Trophoblast cell (in vitro differentiated cells and primary cell): ENCODE data around the gene TSPAN2.

Source experiments
- DNase-seq, 2 donors: peaks; one replicate each; pipeline ENCODE4 v3.0.0-alpha.2; 2016
- H2AFZ ChIP-seq: 2 replicates; pipeline ENCODE4 v1.6.1; 2013; ENCODE audit warnings: low read length, moderate library complexity, mild to moderate bottlenecking; ENCODE audit not compliant: insufficient read depth, poor library complexity
- H2AK5ac ChIP-seq: 2 replicates; pipeline ENCODE4 v1.6.1; 2013; ENCODE audit warnings: mild to moderate bottlenecking, low read length
- H2BK120ac ChIP-seq: 2 replicates; pipeline ENCODE4 v1.6.1; 2013; ENCODE audit warnings: low read length, mild to moderate bottlenecking, moderate library complexity; ENCODE audit not compliant: insufficient read depth, poor library complexity
- H2BK12ac ChIP-seq: 2 replicates; pipeline ENCODE4 v1.6.1; 2013; ENCODE audit warnings: mild to moderate bottlenecking, low read length, moderate library complexity
- H2BK5ac ChIP-seq: 2 replicates; pipeline ENCODE4 v1.6.1; 2013; ENCODE audit warnings: low read length, low read depth, moderate library complexity, mild to moderate bottlenecking; ENCODE audit not compliant: poor library complexity
- H3K14ac ChIP-seq: 2 replicates; pipeline ENCODE4 v1.6.1; 2013; ENCODE audit warnings: mild to moderate bottlenecking, low read length
- H3K18ac ChIP-seq: 2 replicates; pipeline ENCODE4 v1.6.1; 2013; ENCODE audit warnings: mild to moderate bottlenecking, low read length
- H3K23ac ChIP-seq: 2 replicates; pipeline ENCODE4 v1.6.1; 2013; ENCODE audit warnings: low read length
- H3K27ac ChIP-seq: 2 replicates; pipeline ENCODE4 v1.5.1; 2013; ENCODE audit warnings: low read depth, mild to moderate bottlenecking, inconsistent platforms, low read length, moderate library complexity
- H3K27me3 ChIP-seq: 2 replicates; pipeline ENCODE4 v1.6.1; 2013; ENCODE audit warnings: inconsistent platforms, mild to moderate bottlenecking, low read length, moderate library complexity; ENCODE audit not compliant: insufficient read depth
- H3K36me3 ChIP-seq, 2 experiments: 1 replicate in 1 of 2; 2 replicates in 1 of 2; pipeline ENCODE4 v1.6.1; 2013; ENCODE audit warnings: low read length in 2 of 2, mild to moderate bottlenecking in 2 of 2, moderate library complexity in 1 of 2; ENCODE audit not compliant: insufficient read depth in 2 of 2, control insufficient read depth in 1 of 2
- H3K4ac ChIP-seq: 2 replicates; pipeline ENCODE4 v1.6.1; 2013; ENCODE audit warnings: low read depth, mild to moderate bottlenecking, low read length, moderate library complexity
- H3K4me1 ChIP-seq, 2 experiments: 1 replicate in 1 of 2; 2 replicates in 1 of 2; pipeline ENCODE4 v1.6.1; 2013; ENCODE audit warnings: low read length in 2 of 2, mild to moderate bottlenecking in 2 of 2, moderate library complexity in 1 of 2; ENCODE audit not compliant: insufficient read depth in 2 of 2, control insufficient read depth in 1 of 2
- H3K4me2 ChIP-seq: 2 replicates; pipeline ENCODE4 v1.6.1; 2013; ENCODE audit warnings: inconsistent platforms, mild to moderate bottlenecking, low read length, moderate library complexity
- H3K4me3 ChIP-seq: 2 replicates; pipeline ENCODE4 v1.5.1; 2013; ENCODE audit warnings: mild to moderate bottlenecking, low read depth, low read length, inconsistent platforms
- H3K79me1 ChIP-seq: one replicate; pipeline ENCODE4 v1.6.1; 2013; ENCODE audit warnings: low read length
- H3K79me2 ChIP-seq: 2 replicates; pipeline ENCODE4 v1.6.1; 2013; ENCODE audit warnings: low read length, mild to moderate bottlenecking; ENCODE audit not compliant: control insufficient read depth, insufficient read depth, poor library complexity
- H3K9ac ChIP-seq: 2 replicates; pipeline ENCODE4 v1.6.1; 2013; ENCODE audit warnings: mild to moderate bottlenecking, low read length
- H3K9me3 ChIP-seq: 2 replicates; pipeline ENCODE4 v1.6.1; 2013; ENCODE audit warnings: low read depth, mild to moderate bottlenecking, control low read depth, inconsistent platforms, low read length; ENCODE audit not compliant: insufficient read depth
- H4K12ac ChIP-seq: 2 replicates; pipeline ENCODE4 v1.6.1; 2013; ENCODE audit warnings: low read depth, mild to moderate bottlenecking, low read length, moderate library complexity
- H4K8ac ChIP-seq: 2 replicates; pipeline ENCODE4 v1.6.1; 2013; ENCODE audit warnings: low read depth, mild to moderate bottlenecking, low read length, moderate library complexity
- H4K91ac ChIP-seq: one replicate; pipeline ENCODE4 v1.6.1; 2013; ENCODE audit warnings: low read depth, mild to moderate bottlenecking, low read length, moderate library complexity
- WGBS: extraction: QIAGEN DNeasy Blood & Tissue Kit; methylation state at CpG from one replicate; pipeline ENCODE4 v1.1.7; 2013; ENCODE audit warnings: missing lambda C conversion rate; ENCODE audit not compliant: insufficient read length, insufficient coverage; ENCODE audit errors: extremely low coverage; 5-methylcytosine and 5-hydroxymethylcytosine counted together

TSPAN2 gene

DNA sequence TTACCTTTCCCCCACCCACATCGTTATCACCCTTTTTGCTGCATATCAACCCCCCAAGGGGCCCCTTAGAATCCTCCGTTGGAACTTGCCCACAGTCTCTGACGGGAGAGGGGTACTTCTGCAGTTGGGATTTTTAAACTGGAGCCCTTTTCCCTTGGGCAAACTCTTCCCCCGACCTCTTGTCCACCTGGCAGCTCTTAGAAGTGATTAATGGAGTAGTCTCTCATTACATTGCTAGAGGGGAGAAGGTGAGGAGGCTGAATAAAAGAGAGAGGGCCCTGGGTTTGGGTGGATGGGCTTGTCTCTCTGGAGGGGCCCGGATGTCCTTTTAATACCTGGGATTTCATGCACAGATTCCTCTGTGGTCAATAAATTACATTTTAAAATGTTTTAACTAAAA is 27.2 kb upstream of the TSPAN2 start:
- Histone ChIP-seq H3K4me1 (peaks cover 14 to 25% of the 10 kb centered on the region in 2 experiments), H3K18ac (no peak overlapping the region), H3K27me3 (no peaks in the 10 kb centered on the region), H3K14ac (no peak overlapping the region), H3K79me1 (peaks cover 14% of the 10 kb centered on the region), H3K9ac (no peak overlapping the region), H2AK5ac (no peak overlapping the region), H4K91ac (peak overlapping the region; percentile 32), H3K4ac (no peak overlapping the region), H2AFZ (no peak overlapping the region), H3K23ac (no peak overlapping the region), H4K12ac (no peak overlapping the region), H3K36me3 (no peaks in the 10 kb centered on the region), H2BK120ac (peak overlapping the region; percentile 25), H2BK12ac (no peak overlapping the region), H3K27ac (peak overlapping the region; percentile 18), H3K4me2 (no peak overlapping the region), H4K8ac (no peak overlapping the region), H2BK5ac (no peak overlapping the region), H3K9me3 (peaks cover 5% of the 10 kb centered on the region), H3K4me3 (no peak overlapping the region), H3K79me2 (no peaks in the 10 kb centered on the region)
- no peak for DNase-seq
- no CpG with 5 or more reads among the region's 5 CpGs for WGBS

DNA sequence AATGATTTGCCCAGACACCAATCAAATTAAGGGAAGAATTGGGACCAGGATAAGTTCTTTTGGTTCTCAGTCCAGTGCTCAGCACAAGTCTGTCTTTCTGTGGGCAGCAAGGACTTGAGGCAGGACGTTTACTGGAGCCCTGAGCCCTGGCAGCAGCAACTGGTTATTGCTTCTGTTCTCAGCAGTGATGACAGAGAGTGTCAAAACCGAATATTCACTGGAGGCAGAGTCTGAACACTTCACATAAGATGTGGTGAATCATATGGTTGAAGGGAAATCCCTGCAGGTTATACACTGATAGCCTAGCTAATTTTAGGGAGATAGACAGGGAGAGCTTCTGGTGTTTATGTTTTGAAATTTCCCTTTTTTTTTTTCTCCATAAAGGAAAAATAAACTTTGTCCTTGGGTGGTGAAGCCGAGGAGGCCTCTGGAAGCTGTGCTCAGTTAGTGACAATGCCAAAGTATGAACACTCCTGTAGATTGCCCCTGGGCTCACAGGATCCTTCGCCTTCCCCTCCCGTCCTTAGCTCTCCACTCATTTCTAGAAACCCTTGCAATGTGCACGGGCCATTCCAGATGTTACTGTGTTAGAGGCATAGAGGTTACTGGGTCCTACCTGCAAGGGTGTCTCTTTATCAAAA is 26.3 kb upstream of the TSPAN2 start:
- WGBS, result no CpG with 5 or more reads among the region's 6 CpGs
- Histone ChIP-seq H3K14ac (no peak overlapping the region), H4K91ac (peak overlapping the region; percentile 86), H2BK5ac (no peak overlapping the region), H3K27ac (no peak overlapping the region), H2AK5ac (no peak overlapping the region), H3K4me3 (no peak overlapping the region), H3K9me3 (peaks cover 5% of the 10 kb centered on the region), H3K4me2 (no peak overlapping the region), H3K23ac (no peak overlapping the region), H2BK12ac (peak overlapping the region; percentile 33), H3K27me3 (no peaks in the 10 kb centered on the region), H2BK120ac (no peak overlapping the region), H3K79me1 (peaks cover 14% of the 10 kb centered on the region), H4K8ac (no peak overlapping the region), H3K4ac (no peak overlapping the region), H3K4me1 (peaks cover 14 to 25% of the 10 kb centered on the region in 2 experiments), H3K79me2 (no peaks in the 10 kb centered on the region), H2AFZ (no peak overlapping the region), H3K18ac (no peak overlapping the region), H3K9ac (no peak overlapping the region), H3K36me3 (no peaks in the 10 kb centered on the region), H4K12ac (no peak overlapping the region)
- DNase-seq, result no peak

DNA sequence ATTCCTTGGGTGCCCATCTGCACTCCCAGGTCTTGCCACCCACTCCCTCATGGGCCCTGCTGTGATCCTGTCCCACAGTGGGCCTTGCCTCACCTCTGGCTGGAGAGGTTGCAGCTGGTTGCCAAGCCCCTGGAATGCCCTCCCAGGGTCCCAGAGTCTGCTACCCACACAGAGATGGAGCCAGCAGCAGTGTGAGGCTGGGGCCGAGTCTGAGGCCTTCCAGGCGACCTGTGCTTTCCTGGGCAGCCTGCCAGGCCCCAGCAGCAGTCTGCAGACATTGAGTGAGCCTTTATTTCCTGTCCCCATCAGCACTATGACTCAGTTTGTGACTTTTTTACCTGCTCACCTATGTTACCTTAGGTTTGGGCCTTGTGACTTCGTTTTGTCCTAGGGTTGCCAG is 25.0 kb upstream of the TSPAN2 start:
- Histone ChIP-seq H3K27me3 (no peaks in the 10 kb centered on the region), H4K8ac (peak overlapping the region; percentile 40), H4K12ac (no peak overlapping the region), H4K91ac (peak overlapping the region; percentile 56), H2BK120ac (peak overlapping the region; percentile 61), H2AFZ (no peak overlapping the region), H3K4me3 (no peak overlapping the region), H3K4me2 (no peak overlapping the region), H3K79me2 (no peaks in the 10 kb centered on the region), H2AK5ac (peak overlapping the region; percentile 80), H3K36me3 (no peaks in the 10 kb centered on the region), H2BK12ac (peak overlapping the region; percentile 82), H3K4ac (peak overlapping the region; percentile 13), H3K9ac (no peak overlapping the region), H3K23ac (no peak overlapping the region), H3K79me1 (peaks cover 14% of the 10 kb centered on the region), H3K4me1 (peaks cover 14 to 25% of the 10 kb centered on the region in 2 experiments), H3K9me3 (no peaks in the 10 kb centered on the region), H3K18ac (peak overlapping the region; percentile 77), H3K27ac (no peak overlapping the region), H2BK5ac (no peak overlapping the region), H3K14ac (peak overlapping the region; percentile 40)
- no peak for DNase-seq
- no CpG with 5 or more reads among the region's 3 CpGs for WGBS

GRCh38 chr1:115113766-115114165 is 24.5 kb upstream of the TSPAN2 start:
- WGBS, result no CpG with 5 or more reads among the region's 4 CpGs
- Histone ChIP-seq H3K4me1 (peaks cover 14 to 25% of the 10 kb centered on the region in 2 experiments), H3K27me3 (no peaks in the 10 kb centered on the region), H3K27ac (no peak overlapping the region), H2BK12ac (no peak overlapping the region), H3K4ac (no peak overlapping the region), H4K91ac (peak overlapping the region; percentile 74), H3K18ac (no peak overlapping the region), H2AK5ac (no peak overlapping the region), H2BK5ac (no peak overlapping the region), H4K12ac (no peak overlapping the region), H3K4me2 (no peak overlapping the region), H3K79me1 (peaks cover 14% of the 10 kb centered on the region), H3K9ac (no peak overlapping the region), H2AFZ (no peak overlapping the region), H2BK120ac (peak overlapping the region; percentile 61), H4K8ac (peak overlapping the region; percentile 40), H3K4me3 (no peak overlapping the region), H3K9me3 (no peaks in the 10 kb centered on the region), H3K23ac (no peak overlapping the region), H3K14ac (no peak overlapping the region), H3K36me3 (no peaks in the 10 kb centered on the region), H3K79me2 (no peaks in the 10 kb centered on the region)
- no peak for DNase-seq
